Measurements from ENCODE around the gene YPEL5.
"Not testable (repeated sequence)": the region's sequence is repeated elsewhere in the genome, so short reads cannot be mapped to it uniquely, and the experiment has no call there.

The YPEL5 gene

GRCh38 chr2:30146337-30147195, at the start of gene YPEL5:
TSS of gene YPEL5 (plus strand) at chr2:30147007. CDS start at chr2:30156652, 9,645 bp downstream.
- peak; percentile 99 for DNase-seq

- DNase-seq, result no peak
These were observed 48.4 kb upstream of the YPEL5 start for GRCh38 chr2:30098266-30099005.

DNA sequence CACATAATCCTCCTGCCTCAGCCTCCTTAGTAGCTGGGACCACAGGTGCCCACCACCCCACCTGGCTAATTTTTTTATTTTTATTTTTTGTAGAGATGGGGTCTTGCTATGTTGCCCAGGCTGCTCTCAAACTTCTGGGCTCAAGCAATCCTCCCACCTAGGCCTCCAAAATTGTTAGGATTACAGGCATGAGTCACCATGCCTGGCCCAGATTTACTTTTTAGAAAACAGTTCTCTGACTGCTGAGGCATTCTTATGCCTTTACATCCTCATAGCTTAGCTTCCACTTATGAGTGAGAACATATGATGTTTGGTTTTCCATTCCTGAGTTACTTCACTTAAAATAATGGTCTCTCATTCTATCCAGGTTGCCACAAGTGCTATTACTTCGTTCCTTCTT, 47.4 kb upstream of the YPEL5 start:
- DNase-seq, result not testable (repeated sequence)

GRCh38 chr2:30100691-30101090, 46.1 kb upstream of the YPEL5 start:
- not testable (repeated sequence) for DNase-seq

GRCh38 chr2:30104307-30104706, 42.5 kb upstream of the YPEL5 start:
- no peak for DNase-seq

- DNase-seq, result no peak
These were observed 41.3 kb upstream of the YPEL5 start for GRCh38 chr2:30105556-30105955.

DNA sequence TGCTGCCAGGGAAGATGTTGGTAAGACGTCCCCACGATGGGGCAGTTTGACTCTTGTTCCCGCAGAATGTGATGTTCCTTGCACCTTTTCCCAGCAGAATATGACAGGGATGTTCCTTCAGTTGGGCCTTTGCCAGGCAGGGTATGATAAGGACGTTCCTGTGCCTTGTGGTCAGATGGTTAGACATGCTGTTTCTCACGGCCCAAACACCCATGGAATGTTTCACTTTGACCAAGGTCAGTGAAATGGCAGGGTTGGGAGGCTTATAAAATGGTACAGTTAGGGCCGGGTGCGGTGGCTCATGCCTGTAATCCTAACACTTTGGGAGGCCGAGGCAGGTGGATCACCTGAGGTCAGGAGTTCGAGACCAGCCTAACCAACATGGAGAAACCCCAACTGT, 40.3 kb upstream of the YPEL5 start:
- no peak for DNase-seq

DNA sequence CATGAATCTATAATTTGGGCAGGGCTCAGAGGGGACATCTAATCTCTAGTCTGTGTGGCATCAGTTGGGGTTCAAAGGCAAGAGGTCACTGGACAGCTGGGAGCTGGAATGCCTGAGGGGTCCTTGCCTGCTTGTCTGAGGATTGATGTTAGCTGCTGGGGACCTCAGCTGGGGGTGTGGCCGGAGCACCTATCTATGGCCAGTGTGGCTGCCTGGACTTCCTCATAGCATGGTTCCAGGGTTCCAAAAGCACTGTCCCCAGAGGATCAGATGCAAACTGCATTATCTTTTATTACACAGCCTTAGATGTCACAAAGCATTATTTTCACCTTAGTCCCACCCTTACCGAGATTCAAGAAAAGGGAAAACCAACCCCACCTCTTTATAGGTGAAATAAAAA, 38.6 kb upstream of the YPEL5 start:
- DNase-seq, result no peak

- DNase-seq, result no peak
These were observed 38.0 kb upstream of the YPEL5 start for GRCh38 chr2:30108851-30109250.

DNA sequence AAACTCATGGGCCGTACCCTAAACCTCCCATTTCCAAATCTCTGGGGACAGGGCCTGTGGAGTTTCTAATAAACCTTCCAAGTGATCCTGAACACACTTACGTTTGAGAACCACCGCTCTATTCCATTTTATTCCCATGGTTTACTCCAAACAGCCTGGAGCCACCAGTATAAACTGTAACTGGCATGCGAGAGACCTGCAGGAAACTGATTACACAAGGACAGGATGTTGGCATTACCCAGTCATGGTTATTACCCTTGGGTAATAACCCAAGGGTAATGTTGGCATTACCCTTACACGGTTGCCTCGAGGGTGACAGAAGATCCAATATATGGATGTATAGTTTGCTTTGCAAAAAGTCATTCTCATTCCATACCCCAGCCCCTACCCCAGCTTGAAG, 37.0 kb upstream of the YPEL5 start:
- DNase-seq, result no peak

DNA sequence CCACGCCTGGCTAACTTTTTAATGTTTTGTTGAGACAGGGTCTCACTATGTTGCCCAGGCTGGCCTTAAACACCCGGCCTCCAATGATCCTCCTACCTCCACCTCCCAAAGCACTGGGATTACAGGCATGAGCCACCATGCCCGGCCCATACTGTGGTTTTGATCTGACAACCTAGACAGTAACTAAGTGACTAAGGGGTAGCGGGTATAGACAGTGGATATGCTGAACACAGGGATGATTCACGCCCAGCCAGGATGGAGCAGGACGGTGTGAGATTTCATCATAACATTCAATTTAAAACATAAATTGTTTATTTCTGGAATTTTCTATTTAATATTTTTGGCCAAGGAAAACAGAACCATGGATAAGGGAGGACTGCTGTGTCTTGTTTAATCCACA, 36.0 kb upstream of the YPEL5 start:
- no peak for DNase-seq

DNA sequence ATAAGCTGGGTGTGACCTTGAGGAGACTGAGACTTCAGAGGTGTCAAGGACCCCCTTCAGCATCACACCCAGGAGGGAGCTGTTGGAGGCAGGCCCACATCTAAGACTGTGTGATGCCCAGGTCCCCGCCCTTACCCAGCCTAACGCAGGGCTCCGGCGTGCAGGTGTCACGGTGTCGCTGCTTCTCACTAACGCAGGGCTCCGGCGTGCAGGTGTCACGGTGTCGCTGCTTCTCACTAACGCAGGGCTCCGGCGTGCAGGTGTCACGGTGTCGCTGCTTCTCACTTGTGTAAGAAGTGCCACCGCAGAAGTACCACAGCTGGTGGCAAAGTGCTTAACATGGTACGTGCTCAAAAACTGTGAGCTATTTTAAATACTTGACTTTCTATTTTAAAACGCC, 35.6 kb upstream of the YPEL5 start:
- not testable (repeated sequence) for DNase-seq

GRCh38 chr2:30112561-30112960, 34.2 kb upstream of the YPEL5 start:
- DNase-seq, result no peak

DNA sequence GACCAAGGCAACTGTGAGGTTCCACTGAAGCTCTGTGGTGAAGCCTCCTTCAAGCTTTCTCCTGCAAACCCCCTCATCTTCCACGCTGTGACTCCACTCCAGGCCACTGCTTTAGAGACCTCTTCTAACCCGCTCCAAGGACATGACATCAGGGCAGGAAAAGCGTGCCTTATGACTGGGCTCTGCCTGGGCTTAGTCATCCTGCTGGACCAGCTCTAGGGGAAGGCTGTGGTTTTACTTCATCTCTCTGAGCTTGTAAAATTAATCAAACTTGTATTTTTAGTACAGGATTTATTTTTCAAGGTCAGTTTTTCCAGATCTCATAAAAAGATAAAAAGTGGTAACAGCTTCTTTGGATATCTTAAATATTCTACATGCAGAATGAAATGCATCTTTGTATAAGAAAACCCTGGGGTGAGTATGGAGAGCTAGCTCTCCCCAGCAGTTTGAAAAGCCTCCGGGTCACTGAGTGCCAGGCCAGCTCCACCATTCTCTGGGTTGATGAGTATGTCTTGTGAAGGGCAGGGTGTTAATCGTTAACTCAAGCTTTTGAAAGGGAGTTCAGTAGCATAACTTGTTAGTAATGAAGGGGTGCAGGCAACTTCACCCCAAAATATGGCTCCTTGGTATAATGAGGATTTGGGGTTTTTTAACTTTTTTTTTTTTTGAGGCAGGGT, 33.1 kb upstream of the YPEL5 start:
- no peak for DNase-seq

DNA sequence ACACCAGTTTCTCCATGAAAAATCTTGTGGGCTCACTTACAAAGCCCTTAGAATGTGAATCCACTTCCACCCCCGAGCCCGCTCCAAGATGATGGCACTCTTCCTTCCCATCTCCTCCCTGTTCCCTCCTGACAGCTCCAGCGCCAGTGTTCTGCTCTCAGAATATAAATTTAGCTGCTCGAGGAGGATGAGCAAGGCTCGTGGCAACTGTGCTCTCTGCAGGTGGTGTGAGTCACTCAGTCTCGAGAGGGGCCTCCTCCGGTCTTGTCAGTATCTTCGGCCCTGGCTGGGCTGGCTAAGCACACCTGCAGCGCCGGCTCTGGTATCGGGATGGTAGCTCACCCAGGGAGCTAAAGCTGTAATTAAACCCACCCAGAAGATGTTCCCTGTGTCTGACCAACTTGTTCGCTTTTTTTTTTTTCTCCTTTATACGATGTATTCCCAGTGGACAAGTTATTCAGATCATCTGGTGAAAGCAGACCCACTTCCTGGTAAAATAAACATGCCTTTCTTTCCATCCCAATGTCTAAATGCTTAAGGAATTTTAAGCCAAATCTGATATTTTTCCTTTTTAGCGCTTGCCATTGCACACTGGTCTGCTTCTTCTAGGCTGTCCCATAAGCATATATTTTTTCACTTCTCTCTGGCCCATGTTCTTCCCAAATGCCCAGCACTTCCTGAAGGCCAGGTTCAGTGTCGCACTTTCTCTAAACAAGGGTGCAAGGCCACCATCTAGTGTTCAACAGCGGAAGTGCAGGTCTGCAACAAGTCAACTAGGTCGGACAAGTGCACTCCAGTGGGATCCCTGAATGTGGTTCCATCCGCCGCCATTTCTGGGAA, 31.4 kb upstream of the YPEL5 start:
- peak; percentile 58 for DNase-seq

DNA sequence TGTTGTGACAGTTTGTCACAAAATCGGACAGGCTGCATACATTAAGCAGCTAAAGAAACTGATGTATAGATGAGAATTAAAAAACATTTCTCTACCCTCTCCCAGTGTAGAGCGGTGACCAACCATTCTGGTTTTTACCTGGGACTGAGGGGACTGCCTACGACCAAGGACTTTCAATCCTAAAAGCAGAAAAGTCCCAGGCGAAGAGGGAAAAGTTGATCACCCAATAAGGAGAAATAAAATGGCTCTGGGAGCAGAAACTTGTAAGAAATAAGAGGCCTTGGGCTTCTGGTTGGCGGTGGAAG, 30.9 kb upstream of the YPEL5 start:
- DNase-seq, result no peak

GRCh38 chr2:30122362-30122761, 24.4 kb upstream of the YPEL5 start:
- DNase-seq, result no peak

DNA sequence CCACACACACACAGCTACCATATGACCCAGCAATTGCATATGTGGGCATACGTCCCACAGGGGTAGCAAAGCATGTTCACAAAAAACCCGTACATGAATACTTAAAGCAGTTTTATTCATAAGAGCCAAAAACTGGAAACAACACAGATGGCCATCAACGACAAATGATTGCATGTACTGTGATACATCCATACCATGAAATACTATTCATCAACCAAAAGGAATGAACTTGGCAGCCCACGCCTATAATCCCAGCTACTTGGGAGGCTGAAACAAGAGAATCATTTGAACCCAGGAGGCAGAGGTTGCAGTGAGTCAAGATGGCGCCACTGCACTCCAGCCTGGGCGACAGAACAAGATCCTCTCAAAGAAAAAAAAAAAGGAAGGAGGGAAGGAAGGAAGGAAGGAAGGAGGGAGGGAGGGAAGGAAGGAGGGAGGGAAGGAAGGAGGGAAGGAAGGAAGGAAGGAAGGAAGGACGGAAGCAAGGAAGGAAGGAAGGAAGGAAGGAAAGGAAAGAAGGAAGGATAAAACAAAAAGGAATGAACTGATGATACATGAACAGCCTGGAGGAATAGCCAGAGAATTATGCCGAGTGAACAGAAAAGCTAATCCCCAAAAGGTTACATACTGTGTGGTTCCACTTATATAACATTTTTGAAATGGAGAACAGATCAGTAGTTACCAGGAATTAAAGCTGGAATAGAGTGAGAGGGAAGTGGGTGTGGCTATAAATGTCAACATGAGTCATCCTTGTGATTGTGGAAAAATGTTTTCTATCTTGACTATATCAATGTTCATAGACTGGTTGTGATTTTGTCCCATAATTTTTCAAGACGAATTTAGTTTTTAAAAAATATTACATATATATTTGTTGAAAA, 19.6 kb upstream of the YPEL5 start:
- DNase-seq, result no peak

DNA sequence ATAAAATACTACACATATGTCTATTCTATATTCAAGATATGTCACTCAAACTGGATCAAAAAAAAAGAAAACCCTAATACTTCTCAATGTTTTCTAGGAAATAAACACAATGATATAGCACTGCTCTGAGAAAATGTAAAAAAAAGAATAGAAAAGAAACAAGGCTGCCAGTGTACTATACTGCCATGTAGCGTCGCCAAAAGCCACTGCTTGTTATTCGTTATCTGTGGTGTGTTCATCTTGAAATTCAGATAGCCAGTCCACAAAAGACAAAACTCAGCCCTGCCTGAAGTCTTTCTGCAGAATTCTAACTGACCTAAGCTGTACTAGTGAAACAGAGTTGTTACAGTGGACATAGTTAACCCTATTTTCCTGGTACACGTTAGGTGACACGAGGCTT, 12.2 kb upstream of the YPEL5 start:
- DNase-seq, result no peak

DNA sequence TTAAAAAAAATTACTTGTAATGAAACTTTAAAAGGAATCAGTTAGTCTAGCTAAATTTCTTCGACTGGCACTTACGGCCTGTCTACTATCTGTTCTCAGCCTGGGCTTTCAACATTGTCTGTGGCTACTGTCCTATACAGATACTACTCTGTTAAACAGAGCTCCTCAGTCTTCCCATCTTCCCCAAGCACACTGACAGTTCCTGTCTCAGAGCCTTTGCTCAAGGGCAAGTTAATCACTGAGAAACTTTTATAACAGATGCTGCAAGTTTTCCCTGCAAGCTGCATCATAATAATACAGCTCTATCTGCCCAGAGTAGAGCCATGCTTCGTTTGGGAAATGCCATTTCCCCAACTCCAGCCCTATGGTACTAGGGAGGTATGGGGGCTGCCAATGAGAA, 11.3 kb upstream of the YPEL5 start:
- no peak for DNase-seq

DNA sequence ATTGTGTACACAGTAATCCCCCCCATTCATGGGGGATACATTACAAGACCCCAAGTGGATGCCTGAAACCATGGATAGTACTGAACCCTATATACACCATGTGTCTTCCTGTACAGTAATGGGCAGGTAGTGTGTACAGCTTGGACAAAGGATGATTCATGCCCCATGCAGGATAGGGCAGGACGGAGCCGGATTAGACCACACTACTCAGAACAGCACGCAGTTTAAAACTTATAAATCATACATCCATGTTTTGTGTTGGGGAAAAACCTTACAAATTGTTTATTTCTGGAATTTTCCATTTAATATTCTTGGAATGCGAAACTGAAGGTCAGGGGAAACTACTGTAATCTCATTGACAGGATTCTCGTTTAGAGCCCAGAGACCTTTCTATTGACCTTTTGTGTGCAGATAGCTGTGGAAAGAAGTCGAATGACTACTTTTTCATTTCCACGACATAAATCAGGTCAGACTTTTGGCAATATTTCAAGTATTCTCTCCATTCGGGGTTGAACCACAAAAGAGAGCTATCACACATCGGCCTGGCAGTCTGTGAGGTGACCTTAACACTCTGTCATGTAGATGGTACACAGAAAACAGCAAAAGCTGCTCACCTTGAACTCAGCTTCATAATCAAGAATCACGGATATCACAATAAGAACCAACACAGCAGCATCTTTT, 9.9 kb upstream of the YPEL5 start:
- DNase-seq, result no peak

Data from activated CD4-positive, alpha-beta T cell treated with anti-CD3 and anti-CD28 coated beads, Interleukin-2, amount 50 U/mL, for 16 hours (primary cell).